Caki2 (cell line): ENCODE data around the gene PTPRD. TPM values are rescaled to one million over a fixed set of nuclear protein-coding genes. Genes with fewer than 3 reads are reported as not detected.

Experiments
- DNase-seq: peaks from one replicate; pipeline ENCODE4 v3.0.0-alpha.2; 2015; ENCODE audit warnings: low read depth
- in situ Hi-C: cut with HindIII; loops from 2 replicates; pipeline ENCODE4 v1.10.0; 2016; ENCODE audit warnings: low sequenced_read_pairs, low pct_unique_long_range_greater_than_20kb, mixed read lengths
- total RNA-seq: library from RNA; depleted of rRNA; stranded (reverse); fragments of >200 nt; shearing (Covaris generic); gene quantifications from 2 replicates; pipeline ENCODE4 v1.2.3, GENCODE V29; 2014; ENCODE audit warnings: low replicate concordance

The PTPRD gene
- total RNA-seq, 1 experiment from 2014 or later, result 1.1 TPM

- in situ Hi-C loops, result no loop called here
- DNase-seq, result no peak
Observed at GRCh38 chr9:8349376-8349775, 2263.4 kb downstream of the PTPRD start.

DNA sequence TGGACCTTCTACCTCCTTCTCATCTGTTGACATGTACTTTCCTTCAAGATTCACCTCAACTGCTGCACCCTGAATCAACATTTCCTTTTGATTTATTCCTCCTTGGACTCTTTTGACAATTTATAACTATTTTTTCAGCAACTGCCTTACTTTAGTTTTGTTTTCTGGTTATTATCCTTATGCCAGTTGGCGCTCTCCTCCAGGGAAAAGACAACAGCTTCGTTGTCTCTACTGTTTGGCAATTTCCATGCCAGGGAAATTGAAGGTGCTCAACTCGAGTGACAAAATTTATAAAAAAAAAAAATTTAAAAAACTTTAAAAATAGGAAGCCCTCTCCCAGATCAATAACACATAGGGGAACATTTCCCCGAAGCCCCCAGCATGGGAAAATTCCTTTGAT, 2264.0 kb downstream of the PTPRD start:
- DNase-seq, result no peak
- in situ Hi-C loops, result no loop called here

DNA sequence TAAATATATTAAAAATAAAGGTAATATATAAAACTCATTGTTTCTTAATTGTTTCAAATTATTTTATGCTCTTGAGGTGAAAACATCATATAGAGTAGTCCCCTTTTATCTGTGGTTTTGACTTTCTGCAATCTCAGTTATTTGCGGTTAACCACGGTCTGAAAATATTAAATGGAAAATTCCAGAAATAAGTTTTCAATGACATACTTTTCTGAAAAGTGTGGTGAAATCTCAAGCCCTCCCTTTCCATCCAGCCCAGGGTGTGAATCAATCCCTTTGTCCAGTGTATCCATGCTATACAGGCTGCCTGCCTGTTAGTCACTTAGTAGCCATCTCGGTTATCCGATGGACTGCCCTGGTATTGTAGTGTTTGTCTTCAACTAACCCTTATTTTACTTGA, 2266.5 kb downstream of the PTPRD start:
- in situ Hi-C loops, result no loop called here
- no peak for DNase-seq

- DNase-seq, result no peak
- in situ Hi-C loops, result no loop called here
Observed at GRCh38 chr9:8338767-8339510, 2273.9 kb downstream of the PTPRD start.

DNA sequence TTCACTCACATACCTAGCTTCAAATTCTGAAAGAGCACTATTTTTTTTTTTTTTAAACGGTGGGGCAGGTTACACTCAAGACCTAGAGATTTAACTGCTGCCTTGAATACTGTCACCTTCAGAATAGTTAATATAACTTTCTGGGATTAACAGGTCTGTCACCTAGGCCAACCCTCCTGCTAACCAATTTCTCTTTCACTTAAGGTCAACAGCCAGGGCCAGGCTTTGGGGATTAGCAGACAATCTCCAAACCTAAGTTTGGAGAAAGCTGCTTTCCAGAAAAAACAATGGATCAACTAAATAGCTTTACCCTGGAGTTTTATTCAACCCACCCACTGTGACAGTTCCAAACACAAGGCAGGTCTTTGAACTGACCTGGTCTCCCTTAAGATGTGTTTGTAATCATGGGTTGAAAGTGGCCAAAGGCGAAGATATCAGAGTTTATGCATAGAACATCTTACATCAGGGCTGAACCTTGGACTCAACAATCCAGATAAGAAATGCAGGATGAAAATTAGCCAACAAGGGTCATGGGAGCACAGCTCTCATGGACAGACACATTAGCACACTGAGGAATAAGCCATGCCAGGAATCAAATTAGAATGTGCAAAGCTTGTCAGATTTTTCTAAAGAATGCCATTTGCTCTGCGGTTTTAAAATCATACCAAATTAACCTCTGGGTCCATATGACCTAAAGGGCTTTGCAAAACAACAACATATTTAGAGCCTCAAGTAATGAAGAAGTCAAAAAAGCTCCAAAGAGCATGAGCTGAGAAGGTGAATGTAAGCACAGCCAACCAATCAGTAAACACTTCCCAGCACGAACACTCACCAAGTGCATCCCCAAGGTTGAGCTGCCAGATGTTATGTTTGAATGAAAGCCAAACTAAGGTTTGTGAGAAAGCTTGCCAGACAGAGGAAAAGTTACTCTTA, 2274.7 kb downstream of the PTPRD start:
- DNase-seq, result no peak
- in situ Hi-C loops, result no loop called here

- in situ Hi-C loops, result no loop called here
- DNase-seq, result no peak
Observed at GRCh38 chr9:8332871-8333270, 2279.9 kb downstream of the PTPRD start.

- no peak for DNase-seq
- in situ Hi-C loops, result no loop called here
Observed at GRCh38 chr9:8332331-8332650, 2280.5 kb downstream of the PTPRD start.

GRCh38 chr9:8331507-8332330, 2281.1 kb downstream of the PTPRD start:
- in situ Hi-C loops, result no loop called here
- no peak for DNase-seq

DNA sequence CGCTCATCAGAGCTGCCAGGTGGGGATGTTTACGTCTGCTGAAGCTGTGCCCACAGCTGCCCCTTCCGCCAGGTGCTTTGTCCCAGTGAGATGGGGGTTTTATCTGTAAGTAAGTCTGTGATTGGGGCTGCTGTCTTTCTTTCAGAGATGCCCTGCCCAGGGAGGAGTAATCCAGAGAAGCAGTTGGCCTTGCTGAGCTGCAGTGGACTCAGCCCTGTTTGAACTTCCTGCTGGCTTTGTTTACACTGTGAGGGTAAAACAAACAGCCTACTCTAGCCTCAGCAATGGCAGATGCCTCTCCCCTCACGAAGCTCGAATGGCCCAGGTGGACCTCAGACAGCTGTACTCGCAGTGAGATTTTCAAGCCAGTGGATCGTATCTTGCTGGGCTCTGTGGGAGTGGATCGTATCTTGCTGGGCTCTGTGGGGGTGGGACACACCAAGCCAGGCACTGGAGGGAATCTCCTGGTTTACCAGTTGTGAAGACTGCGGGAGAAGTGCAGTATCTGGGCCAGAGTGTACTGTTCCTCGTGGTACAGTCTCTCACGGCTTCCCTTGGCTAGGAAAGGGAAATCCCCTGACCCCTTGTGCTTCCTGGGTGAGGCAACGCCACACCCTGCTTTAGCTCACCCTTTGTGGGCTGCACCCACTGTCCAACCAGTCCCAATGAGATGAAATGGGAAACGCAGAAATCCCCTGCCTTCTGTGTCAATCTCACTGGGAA, 2283.1 kb downstream of the PTPRD start:
- in situ Hi-C loops, result no loop called here
- no peak for DNase-seq

DNA sequence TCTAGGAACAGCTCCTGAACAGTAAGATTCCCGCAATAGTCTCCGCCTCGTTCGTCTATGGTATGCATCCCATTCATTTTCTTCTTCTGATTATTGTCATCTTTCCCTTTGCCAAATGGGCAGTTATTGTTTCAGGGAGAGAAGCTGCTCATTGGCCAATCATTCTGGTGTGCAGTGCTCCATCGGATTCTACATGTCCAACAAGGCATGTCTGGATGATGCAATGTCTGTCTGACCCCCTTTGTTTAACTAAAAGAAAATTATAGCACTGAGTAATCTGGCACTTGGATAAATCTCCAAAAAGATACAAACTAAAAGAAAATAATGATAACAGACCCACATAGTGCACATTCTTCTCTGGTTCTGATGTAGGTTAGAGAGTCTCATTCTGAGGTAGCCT, 2297.6 kb downstream of the PTPRD start:
- in situ Hi-C loops, result no loop called here

GRCh38 chr9:8309258-8309657, 2303.5 kb downstream of the PTPRD start:
- in situ Hi-C loops, result no loop called here
- no peak for DNase-seq

More for the DNA sequence above, 2297.6 kb downstream of the PTPRD start:
- DNase-seq, result no peak

GRCh38 chr9:8304720-8305119, 2308.1 kb downstream of the PTPRD start:
- in situ Hi-C loops, result no loop called here
- no peak for DNase-seq

DNA sequence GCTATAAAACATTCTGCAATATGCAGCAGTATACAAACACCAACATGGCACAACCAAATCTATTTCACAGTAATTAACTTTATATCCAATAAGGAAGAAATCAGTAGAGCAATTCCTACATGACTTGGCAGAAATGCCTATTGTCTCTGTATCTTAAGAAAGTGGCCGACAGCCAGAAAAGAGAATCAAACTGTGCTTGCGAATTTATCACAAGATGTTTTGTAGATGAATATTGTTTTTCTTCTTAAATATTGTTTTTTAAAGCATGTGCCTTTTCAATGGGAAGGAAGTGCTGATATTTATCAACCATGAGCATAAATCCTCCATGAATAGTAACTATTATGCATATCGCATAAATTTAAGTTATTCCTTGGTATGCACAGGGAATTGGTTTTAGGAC, 2311.5 kb downstream of the PTPRD start:
- DNase-seq, result no peak
- in situ Hi-C loops, result no loop called here

GRCh38 chr9:8297047-8297446, 2315.8 kb downstream of the PTPRD start:
- in situ Hi-C loops, result no loop called here
- no peak for DNase-seq

GRCh38 chr9:8292657-8293056, 2320.1 kb downstream of the PTPRD start:
- in situ Hi-C loops, result no loop called here
- DNase-seq, result no peak

- in situ Hi-C loops, result no loop called here
- no peak for DNase-seq
Observed at GRCh38 chr9:8289681-8290080, 2323.1 kb downstream of the PTPRD start.

DNA sequence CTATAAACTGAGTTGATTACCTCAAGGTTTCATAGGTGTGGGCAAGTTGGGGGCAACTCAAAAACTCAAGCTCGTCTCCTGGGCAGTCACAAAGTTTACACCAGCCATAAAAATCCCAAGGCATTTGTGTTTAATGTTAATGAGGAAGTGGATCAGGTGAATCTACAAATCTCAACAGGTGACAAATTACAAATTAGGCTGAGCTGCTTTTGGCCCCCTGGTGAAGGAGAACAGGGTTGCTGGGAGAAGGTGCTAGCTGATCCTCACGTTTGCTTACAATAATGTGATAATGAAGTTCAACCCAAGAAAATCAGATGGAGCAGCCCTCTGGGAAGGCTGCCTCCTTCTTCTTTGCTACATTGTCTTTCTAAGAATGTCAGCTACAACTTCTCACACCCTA, 2324.8 kb downstream of the PTPRD start:
- in situ Hi-C loops, result no loop called here

GRCh38 chr9:8287501-8287900, 2325.3 kb downstream of the PTPRD start:
- DNase-seq, result no peak
- in situ Hi-C loops, result no loop called here

More for the DNA sequence above, 2324.8 kb downstream of the PTPRD start:
- DNase-seq, result no peak
